ENCODE measurements around the gene SS18. TPM values are rescaled to one million over a fixed set of nuclear protein-coding genes. Genes with fewer than 3 reads are reported as not detected.

The SS18 gene
- total RNA-seq, 2 donors from 2014 or later, result 47.7 to 54.9 TPM

- H3K27ac ChIP-seq, result no peak overlapping the region
- TF ChIP-seq CTCF (IDR thresholded peaks at IDR 0.05), result no peak
- no peaks in the 10 kb centered on the region for H3K4me1 ChIP-seq
These were observed 97.8 kb downstream of the SS18 start for GRCh38 chr18:25992566-25992965.

DNA sequence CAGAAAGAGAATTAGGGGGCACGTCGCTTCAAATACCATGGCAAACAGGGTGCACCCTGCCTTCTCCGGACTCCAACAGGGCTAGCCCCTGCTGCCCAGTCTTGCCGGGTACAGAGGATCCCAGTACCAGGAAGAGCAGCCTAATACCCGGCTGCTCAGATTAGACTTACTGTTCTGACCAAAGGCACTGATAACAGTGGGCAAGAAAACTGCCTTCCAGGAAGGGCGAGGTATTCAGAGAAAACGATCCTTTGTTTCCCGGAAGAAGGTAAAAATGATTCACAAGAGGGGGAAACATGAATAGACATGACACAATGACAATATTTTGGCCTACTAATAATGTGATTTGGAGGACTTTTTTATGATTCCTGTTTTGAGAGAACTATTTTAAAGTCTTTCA is 99.9 kb downstream of the SS18 start:
- Histone ChIP-seq H3K27me3 (no peaks in the 10 kb centered on the region), H3K4me3 (no peak overlapping the region), H3K9me3 (no peaks in the 10 kb centered on the region), H3K27ac (no peak overlapping the region), H3K36me3 (no peaks in the 10 kb centered on the region), H3K4me1 (no peaks in the 10 kb centered on the region)
- TF ChIP-seq CTCF (IDR thresholded peaks at IDR 0.05), result no peak
- DNase-seq (ENCODE audit: low spot score), result no peak

More at GRCh38 chr18:25992566-25992965, 97.8 kb downstream of the SS18 start:
- Histone ChIP-seq H3K9me3 (no peaks in the 10 kb centered on the region), H3K36me3 (no peaks in the 10 kb centered on the region), H3K4me3 (no peak overlapping the region), H3K27me3 (no peaks in the 10 kb centered on the region)
- no peak for DNase-seq (ENCODE audit: low spot score)

- H3K4me3 ChIP-seq, result no peak overlapping the region
- no peak for TF ChIP-seq CTCF (IDR thresholded peaks at IDR 0.05)
- no peaks in the 10 kb centered on the region for H3K9me3 ChIP-seq
- H3K27me3 ChIP-seq, result no peaks in the 10 kb centered on the region
- no peaks in the 10 kb centered on the region for H3K36me3 ChIP-seq
- DNase-seq (ENCODE audit: low spot score), result no peak
- H3K27ac ChIP-seq, result no peak overlapping the region
- no peaks in the 10 kb centered on the region for H3K4me1 ChIP-seq
These were observed 104.6 kb downstream of the SS18 start for GRCh38 chr18:25985707-25986394.

- Histone ChIP-seq H3K36me3 (no peaks in the 10 kb centered on the region), H3K4me3 (no peak overlapping the region), H3K4me1 (no peaks in the 10 kb centered on the region), H3K9me3 (no peaks in the 10 kb centered on the region), H3K27me3 (no peaks in the 10 kb centered on the region), H3K27ac (no peak overlapping the region)
- no peak for TF ChIP-seq CTCF (IDR thresholded peaks at IDR 0.05)
- DNase-seq (ENCODE audit: low spot score), result no peak
These were observed 106.7 kb downstream of the SS18 start for GRCh38 chr18:25983730-25984129.

GRCh38 chr18:25982961-25983360 is 107.5 kb downstream of the SS18 start:
- Histone ChIP-seq H3K36me3 (no peaks in the 10 kb centered on the region), H3K4me1 (no peaks in the 10 kb centered on the region), H3K4me3 (no peak overlapping the region), H3K27ac (no peak overlapping the region), H3K27me3 (no peaks in the 10 kb centered on the region), H3K9me3 (no peaks in the 10 kb centered on the region)
- TF ChIP-seq CTCF (IDR thresholded peaks at IDR 0.05), result no peak
- no peak for DNase-seq (ENCODE audit: low spot score)

- Histone ChIP-seq H3K27me3 (no peaks in the 10 kb centered on the region), H3K4me3 (no peak overlapping the region), H3K9me3 (no peaks in the 10 kb centered on the region), H3K36me3 (no peaks in the 10 kb centered on the region), H3K27ac (no peak overlapping the region), H3K4me1 (no peaks in the 10 kb centered on the region)
- DNase-seq (ENCODE audit: low spot score), result no peak
- TF ChIP-seq CTCF (IDR thresholded peaks at IDR 0.05), result no peak
These were observed 108.3 kb downstream of the SS18 start for GRCh38 chr18:25982153-25982552.
